ENCODE data around the gene DYNC1H1. TPM values are rescaled to one million over a fixed set of nuclear protein-coding genes. Genes with fewer than 3 reads are reported as not detected.

DYNC1H1 gene
- total RNA-seq, 4 donors from 2014 or later, result 440 to 541 (median 495) TPM

DNA sequence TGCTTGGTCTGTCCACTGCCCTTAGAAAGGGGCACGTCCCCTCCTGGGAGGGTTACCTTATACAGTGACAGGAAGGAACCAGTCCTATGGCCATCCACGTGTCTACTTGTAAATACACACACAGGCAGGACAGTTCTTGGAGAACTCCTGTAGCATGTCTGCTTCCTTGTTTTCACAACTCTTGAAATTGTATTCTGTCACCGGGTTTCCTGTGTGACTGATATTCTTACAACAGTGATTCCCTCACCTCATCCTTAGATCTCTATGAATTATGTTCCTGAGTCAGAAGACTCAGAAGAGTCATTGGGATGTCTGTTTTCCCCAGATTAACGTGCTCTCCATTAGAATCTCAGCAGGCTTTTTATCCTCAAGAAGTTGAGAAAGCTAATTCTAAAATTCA is 44.1 kb upstream of the DYNC1H1 start:
- ATAC-seq (ENCODE audit: low FRiP score), result no peak
- DNase-seq (ENCODE audit: low spot score), result no peak
- TF ChIP-seq, protein P1, sequence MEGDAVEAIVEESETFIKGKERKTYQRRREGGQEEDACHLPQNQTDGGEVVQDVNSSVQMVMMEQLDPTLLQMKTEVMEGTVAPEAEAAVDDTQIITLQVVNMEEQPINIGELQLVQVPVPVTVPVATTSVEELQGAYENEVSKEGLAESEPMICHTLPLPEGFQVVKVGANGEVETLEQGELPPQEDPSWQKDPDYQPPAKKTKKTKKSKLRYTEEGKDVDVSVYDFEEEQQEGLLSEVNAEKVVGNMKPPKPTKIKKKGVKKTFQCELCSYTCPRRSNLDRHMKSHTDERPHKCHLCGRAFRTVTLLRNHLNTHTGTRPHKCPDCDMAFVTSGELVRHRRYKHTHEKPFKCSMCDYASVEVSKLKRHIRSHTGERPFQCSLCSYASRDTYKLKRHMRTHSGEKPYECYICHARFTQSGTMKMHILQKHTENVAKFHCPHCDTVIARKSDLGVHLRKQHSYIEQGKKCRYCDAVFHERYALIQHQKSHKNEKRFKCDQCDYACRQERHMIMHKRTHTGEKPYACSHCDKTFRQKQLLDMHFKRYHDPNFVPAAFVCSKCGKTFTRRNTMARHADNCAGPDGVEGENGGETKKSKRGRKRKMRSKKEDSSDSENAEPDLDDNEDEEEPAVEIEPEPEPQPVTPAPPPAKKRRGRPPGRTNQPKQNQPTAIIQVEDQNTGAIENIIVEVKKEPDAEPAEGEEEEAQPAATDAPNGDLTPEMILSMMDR (IDR thresholded peaks at IDR 0.05), result no peak

DNA sequence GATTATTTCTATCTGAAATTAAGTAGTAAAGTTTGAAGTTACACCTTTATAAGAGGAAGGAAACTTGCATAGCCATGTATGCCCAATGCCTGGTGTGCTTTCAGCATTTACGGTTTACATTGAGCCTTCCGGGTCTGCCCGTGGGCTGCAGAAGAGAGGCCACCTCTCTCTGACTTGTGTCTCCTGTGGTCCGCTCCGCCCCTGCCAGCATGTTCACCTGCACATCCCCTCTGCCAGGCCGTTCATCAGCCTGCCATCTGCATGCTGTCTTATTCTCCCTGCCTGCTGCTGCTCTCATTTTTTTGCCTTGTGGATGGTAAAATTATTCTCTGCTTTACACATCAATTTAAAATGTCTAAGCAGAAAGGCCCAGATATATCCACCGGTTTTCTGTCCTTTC is 41.5 kb upstream of the DYNC1H1 start:
- DNase-seq (ENCODE audit: low spot score) (no peak), ATAC-seq (ENCODE audit: low FRiP score) (no peak)
- TF ChIP-seq, protein P1 (IDR thresholded peaks at IDR 0.05), result no peak

DNA sequence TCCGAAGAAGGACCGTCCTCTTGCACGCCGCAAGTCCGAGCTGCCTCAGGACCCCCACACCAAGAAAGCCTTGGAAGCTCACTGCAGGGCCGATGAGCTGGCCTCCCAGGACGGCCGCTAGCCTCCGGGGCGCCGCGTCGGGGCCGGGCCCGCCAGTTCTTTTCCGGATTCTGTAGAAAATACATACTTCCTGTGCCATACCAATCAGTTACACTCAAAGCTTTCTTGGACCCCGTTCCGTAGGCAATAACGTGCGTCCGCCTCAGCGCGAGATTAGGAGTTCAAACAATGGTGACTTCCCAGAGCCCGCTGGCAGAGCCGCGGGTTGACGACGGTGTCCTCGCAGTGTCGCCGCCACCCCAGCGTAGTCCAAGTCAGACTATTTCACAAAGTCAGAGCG is 39.2 kb upstream of the DYNC1H1 start:
- no peak for DNase-seq (ENCODE audit: low spot score)
- no peak for ATAC-seq (ENCODE audit: low FRiP score)
- TF ChIP-seq, protein P1 (IDR thresholded peaks at IDR 0.05), result no peak

DNA sequence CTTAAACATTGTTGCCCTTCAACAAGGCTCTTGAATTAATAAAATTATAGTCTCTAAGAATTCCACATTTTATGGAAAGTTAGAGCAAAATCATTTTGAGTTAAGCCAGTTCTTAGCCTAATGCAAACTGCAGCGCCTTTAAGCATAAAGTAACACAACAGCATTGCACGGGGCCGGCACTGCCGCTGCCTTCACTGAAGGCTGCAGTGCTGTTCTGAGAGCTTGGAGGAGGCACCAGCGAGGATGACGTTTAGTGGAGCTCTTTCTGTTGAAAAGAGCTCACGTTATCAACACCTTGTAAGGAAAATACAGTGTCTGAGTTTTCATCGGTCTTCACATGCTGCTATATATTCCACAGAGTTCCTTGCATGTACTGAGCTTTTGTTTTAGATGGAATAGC is 38.3 kb upstream of the DYNC1H1 start:
- no peak for ATAC-seq (ENCODE audit: low FRiP score)
- no peak for DNase-seq (ENCODE audit: low spot score)

DNA sequence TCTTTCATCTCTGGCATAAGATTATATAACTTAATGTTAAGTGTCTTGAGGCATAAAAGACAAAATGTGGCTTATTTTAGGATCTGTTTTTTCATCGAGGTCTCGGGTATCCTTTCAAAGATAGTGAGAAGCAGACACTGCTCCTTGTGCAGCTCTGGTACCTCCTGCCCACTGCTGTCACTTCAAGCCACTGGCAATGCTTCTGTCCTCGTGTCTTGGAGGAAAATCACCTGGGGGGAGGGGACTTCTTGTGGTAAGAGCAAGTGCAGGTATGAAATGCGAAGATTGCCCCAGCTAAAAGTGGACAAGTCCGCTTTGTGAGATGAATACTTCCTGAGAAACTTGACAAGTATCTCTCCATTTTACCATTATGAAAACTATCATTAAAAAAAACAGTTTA is 37.8 kb upstream of the DYNC1H1 start:
- no peak for DNase-seq (ENCODE audit: low spot score)
- TF ChIP-seq, protein P1 (IDR thresholded peaks at IDR 0.05), result no peak
- no peak for ATAC-seq (ENCODE audit: low FRiP score)

More for the DNA sequence above, 38.3 kb upstream of the DYNC1H1 start:
- TF ChIP-seq, protein P1 (IDR thresholded peaks at IDR 0.05), result no peak

DNA sequence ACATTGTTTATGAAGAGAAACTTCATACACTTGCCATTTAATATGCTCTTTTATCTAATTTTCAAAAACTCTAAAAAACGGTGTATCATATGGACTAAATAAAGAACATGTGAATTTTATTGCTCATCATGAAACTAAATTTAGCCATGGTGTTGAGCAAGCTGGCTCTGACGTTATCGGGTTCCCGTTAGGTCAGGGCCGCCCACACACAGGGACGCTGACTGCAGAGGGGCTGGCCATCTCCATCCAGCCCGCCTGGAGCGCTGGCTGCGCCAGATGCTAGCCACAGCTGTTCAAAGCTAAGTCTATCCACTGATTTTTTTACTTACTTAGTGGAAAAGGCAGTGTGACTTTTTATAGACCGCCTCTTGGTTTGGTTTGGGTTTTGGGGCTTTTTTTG is 36.5 kb upstream of the DYNC1H1 start:
- DNase-seq (ENCODE audit: low spot score) (peak; percentile 79), ATAC-seq (ENCODE audit: low FRiP score) (peak; percentile 91)
- TF ChIP-seq, protein P1 (IDR thresholded peaks at IDR 0.05), result no peak

DNA sequence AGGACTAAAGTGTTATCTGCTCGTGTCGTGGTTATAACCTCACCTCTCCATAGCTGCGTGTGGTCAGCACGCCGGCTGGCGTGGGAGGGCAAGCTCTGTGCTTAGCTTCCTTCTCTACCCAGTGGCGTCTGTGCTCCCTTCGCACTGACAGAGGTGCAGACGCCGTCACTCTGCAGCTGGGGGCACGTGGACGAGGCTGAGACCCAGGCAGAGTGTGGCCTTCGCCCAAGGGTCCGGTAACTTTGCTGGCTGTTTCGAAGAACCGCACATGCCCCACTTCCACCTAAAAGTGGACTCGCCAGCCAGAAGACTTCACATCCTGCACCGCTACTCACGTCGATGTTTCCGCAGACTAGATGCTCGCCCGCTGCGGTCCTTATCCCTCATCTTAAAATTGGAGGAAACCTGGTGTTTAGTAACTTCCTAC is 35.9 kb upstream of the DYNC1H1 start:
- no peak for DNase-seq (ENCODE audit: low spot score)
- TF ChIP-seq, protein P1 (IDR thresholded peaks at IDR 0.05), result no peak
- no peak for ATAC-seq (ENCODE audit: low FRiP score)

Data from omental fat pad (tissue), 4 donors.